ENCODE measurements around the gene NXT1.

Gene NXT1

DNA sequence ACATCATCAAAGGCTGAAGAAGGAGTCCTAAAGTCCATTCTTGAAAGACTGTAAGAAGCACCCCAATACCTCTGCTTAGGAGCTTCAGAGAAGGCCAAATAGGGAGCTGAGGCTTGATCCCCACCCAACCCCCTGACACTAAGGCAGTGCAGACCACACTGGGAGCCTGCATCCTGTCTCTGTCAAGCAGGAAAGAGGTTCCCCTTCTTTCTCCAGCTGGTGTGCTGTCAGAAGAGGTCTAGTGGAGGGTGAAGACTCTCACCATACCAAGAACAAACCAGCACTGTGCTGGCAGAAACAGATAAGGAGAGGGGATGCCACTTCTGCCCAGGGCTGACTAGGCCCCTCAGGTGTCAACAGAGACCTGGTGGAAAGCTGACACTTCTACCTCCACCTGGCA is 31.3 kb downstream of the NXT1 start:
- DNase-seq (ENCODE audit: low read depth): no peak
- TF ChIP-seq, protein P1, sequence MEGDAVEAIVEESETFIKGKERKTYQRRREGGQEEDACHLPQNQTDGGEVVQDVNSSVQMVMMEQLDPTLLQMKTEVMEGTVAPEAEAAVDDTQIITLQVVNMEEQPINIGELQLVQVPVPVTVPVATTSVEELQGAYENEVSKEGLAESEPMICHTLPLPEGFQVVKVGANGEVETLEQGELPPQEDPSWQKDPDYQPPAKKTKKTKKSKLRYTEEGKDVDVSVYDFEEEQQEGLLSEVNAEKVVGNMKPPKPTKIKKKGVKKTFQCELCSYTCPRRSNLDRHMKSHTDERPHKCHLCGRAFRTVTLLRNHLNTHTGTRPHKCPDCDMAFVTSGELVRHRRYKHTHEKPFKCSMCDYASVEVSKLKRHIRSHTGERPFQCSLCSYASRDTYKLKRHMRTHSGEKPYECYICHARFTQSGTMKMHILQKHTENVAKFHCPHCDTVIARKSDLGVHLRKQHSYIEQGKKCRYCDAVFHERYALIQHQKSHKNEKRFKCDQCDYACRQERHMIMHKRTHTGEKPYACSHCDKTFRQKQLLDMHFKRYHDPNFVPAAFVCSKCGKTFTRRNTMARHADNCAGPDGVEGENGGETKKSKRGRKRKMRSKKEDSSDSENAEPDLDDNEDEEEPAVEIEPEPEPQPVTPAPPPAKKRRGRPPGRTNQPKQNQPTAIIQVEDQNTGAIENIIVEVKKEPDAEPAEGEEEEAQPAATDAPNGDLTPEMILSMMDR (IDR thresholded peaks at IDR 0.05; ENCODE audit: control insufficient read depth, extremely low read depth, insufficient read depth): no peak
- no peak overlapping the region for H3K4me3 ChIP-seq (ENCODE audit: low read depth, low read length)

DNA sequence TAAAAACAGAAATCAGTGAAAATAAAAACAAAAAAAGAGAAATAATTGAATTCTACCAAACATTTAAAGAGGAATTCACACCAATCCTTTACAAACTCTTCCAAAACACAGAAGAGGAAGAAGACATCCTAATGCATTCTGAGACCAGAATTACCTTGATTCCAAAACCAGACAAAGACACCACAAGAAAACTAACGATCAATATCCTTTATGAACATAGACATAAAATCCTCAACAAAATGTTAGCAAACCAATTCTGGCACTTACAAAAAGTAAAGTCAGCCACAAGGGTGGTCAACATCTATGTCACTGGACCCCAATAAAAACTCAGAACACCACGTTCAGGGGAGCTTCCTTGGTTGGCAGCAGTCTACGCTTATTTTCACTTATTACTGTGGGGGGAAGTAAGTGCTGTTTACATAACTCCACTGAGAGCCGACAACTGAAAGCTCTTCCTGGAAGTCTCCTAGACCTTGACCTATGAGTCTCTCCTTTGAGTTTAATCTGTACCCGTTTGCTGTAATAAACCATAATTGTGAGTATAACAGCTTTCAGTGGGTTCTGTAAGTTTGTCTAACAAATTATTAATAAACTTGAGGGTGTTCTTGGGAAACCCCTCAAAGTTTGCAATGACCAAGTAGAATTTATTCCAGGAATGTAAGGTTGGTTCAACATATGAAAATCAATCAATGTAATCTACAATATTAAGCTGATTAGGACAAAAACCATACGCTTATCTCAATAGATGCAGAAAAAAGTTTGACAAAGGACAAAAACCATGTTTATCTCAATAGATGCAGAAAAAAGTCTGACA is 35.9 kb downstream of the NXT1 start:
- DNase-seq (ENCODE audit: low read depth): no peak
- no peak overlapping the region for H3K4me3 ChIP-seq (ENCODE audit: low read depth, low read length)
- TF ChIP-seq, protein P1 (IDR thresholded peaks at IDR 0.05; ENCODE audit: control insufficient read depth, extremely low read depth, insufficient read depth): no peak

DNA sequence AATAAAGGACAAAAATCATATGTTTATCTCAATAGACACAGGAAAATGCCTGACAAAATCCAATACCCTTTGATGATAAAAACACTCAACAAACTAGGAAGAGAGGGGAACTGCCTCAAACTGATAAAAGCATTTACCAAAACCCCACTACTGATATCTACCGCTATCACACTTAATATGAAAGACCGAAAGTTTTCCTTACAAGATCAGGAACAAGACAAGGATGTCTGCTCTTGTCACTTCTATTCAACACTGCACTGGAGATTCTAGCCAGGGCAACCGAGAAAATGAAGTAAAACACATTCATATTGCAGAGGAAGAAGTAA is 36.5 kb downstream of the NXT1 start:
- no peak overlapping the region for H3K4me3 ChIP-seq (ENCODE audit: low read depth, low read length)
- TF ChIP-seq, protein P1 (IDR thresholded peaks at IDR 0.05; ENCODE audit: control insufficient read depth, extremely low read depth, insufficient read depth): no peak
- DNase-seq (ENCODE audit: low read depth): no peak

DNA sequence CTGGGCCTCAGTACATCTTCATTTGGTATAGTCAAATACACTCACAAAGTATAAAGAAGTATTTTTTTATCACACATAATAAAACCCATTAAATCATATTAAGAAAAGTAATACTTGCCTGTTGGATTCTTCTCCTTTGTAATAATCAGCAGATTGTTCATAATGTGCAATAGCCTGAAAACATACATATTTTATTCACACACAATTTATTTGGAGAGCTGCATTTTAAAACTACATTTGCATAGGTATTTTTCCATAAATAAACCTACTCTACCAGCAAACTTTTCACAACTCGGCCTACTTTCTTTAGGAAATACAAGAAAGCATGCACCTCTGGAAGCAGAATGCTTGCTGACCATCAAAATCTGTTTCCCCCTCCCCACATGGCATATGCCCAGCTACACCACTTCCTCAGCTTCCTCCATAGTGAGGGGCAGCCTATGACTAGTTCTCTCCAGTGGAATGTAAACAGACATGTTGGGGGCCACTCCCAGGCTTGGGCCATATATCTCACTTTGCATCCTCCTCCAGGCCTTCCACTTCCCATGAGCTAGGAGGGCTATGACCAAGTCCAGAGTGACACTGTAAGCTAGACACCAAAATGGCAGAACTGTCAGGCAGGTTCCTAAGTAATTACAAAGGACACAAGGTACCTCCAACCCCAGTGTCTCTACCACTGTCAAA is 39.6 kb downstream of the NXT1 start:
- TF ChIP-seq, protein P1 (IDR thresholded peaks at IDR 0.05; ENCODE audit: control insufficient read depth, extremely low read depth, insufficient read depth): no peak
- DNase-seq (ENCODE audit: low read depth): no peak
- no peak overlapping the region for H3K4me3 ChIP-seq (ENCODE audit: low read depth, low read length)

DNA sequence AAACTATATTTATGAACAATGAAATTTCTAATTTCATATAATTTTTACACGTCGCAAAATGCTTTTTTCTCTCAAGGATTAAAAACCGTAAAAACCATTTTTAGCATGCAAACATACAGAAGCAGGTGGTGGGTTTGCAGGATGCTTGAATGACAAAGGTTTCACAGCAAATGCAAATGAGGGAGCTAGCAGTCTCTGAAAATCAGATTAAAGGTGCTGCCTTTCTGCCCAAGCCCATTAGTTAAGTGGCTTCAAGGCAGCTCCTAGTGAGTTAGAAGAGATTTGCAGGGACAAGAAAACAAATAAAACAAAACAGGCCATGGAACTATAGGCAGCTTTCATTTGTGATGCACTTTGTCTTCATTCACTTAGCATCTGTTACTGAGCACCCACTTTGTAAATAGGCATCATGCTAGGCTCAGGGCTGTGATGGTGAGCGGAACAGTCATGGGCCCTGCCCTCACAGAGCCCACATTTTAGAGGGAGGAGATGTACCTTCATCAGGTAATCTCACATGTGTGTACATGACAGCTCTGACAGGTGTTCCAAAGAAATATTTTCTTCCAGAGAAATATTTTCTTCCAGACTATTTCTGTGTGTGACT is 41.2 kb downstream of the NXT1 start:
- DNase-seq (ENCODE audit: low read depth): no peak
- H3K4me3 ChIP-seq (ENCODE audit: low read depth, low read length): no peak overlapping the region
- TF ChIP-seq, protein P1 (IDR thresholded peaks at IDR 0.05; ENCODE audit: control insufficient read depth, extremely low read depth, insufficient read depth): no peak

DNA sequence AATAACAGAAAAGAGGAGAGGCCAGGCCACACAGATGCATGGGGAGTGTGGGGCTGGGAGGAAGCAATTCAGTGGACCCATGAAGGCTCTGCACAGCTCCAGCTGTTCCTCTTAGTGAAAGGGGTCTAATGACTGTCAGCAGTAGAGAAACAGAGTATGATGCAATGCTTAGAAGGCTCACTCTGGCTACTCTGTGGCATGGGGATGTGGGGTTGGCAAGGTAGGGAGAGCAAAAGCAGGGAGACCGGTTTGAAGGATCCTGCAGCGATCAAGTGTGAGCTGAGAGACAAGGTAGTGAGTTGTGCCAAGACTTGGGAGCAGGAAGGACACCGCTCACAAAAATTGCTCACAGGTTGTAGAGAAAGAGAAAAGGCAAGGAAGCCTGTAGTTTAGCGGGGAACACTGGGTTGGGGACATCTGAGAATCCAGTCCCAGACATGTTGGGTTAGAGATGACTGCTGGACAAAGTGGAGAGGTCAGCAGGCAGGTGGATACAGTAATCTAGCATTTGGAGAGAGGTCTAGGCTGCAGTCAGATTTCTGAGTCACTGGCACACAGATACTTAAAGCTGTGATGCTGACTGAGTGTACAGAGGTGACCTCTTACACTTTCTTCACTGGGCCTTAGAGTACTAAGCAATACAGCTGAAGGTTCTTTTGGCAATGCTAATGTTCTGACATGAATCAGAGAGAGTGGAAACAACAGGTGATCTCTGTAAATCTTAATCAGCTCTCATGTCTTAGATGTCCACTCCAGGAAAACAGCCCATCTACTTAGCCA is 43.6 kb downstream of the NXT1 start:
- TF ChIP-seq, protein P1 (IDR thresholded peaks at IDR 0.05; ENCODE audit: control insufficient read depth, extremely low read depth, insufficient read depth): no peak
- no peak overlapping the region for H3K4me3 ChIP-seq (ENCODE audit: low read depth, low read length)
- DNase-seq (ENCODE audit: low read depth): peak; percentile 67

Measured in LNCaP clone FGC (cell line).